B cell (primary cell): Measurements from ENCODE around the gene IRS2. TPM values are rescaled to one million over a fixed set of nuclear protein-coding genes. Genes with fewer than 3 reads are reported as not detected.
"Not testable (repeated sequence)": the region's sequence is repeated elsewhere in the genome, so short reads cannot be mapped to it uniquely, and the experiment has no call there.

ENCODE experiments used
- ATAC-seq: fragments of 200-7000 bp; cut with Tn5 transposase; one replicate; pipeline ENCODE4 v1.10.0; 2021; ENCODE audit warnings: low read depth, mild to moderate bottlenecking, moderate number of reproducible peaks, moderate library complexity
- CTCF ChIA-PET: fragments of 350-600 bp; sonication (Branson Sonifier 250); formaldehyde crosslinking; loops from one replicate; lab custom pipeline; 2021; ENCODE audit warnings: antibody characterized with exemption, inconsistent platforms; lab: Charles Lee
- POLR2A ChIA-PET: fragments of 350-600 bp; sonication (Branson Sonifier 250); formaldehyde crosslinking; loops from one replicate; lab custom pipeline; 2021; ENCODE audit warnings: antibody characterized with exemption; lab: Charles Lee
- DNase-seq: peaks from one replicate; pipeline ENCODE4 v3.0.0; 2013
- H2AFZ ChIP-seq: 2 replicates; pipeline ENCODE4 v1.6.1; 2012; ENCODE audit warnings: mild to moderate bottlenecking, low read depth, low read length; ENCODE audit not compliant: insufficient read depth, poor library complexity, severe bottlenecking
- H3K27ac ChIP-seq, 2 donors: 1 replicate in 1 of 2; 2 replicates in 1 of 2; pipeline ENCODE4 v1.5.1; 2012 to 2013; ENCODE audit warnings: low read length in 2 of 2, mild to moderate bottlenecking in 2 of 2, moderate library complexity in 1 of 2
- H3K27me3 ChIP-seq, 4 experiments: fragments of 200-600 bp in 1 of 4; sonication (generic) in 1 of 4; replicated peaks in 1 of 4; 1 replicate in 2 of 4; 2 replicates in 2 of 4; pipeline versions ENCODE4 v1.6.1 to v1.7.0; 2013 to 2016; ENCODE audit warnings: low read length in 3 of 4, mild to moderate bottlenecking in 2 of 4, mixed read lengths in 1 of 4, moderate library complexity in 1 of 4; ENCODE audit not compliant: insufficient read depth in 4 of 4, control insufficient read depth in 3 of 4; ENCODE audit errors: control extremely low read depth in 1 of 4
- H3K36me3 ChIP-seq, 2 experiments: replicated peaks in 1 of 2; 1 replicate in 1 of 2; 2 replicates in 1 of 2; pipeline versions ENCODE4 v1.6.1 to v1.7.1; 2013; ENCODE audit warnings: low read length in 1 of 2; ENCODE audit not compliant: insufficient read depth in 2 of 2, control insufficient read depth in 1 of 2; ENCODE audit errors: control extremely low read depth in 1 of 2, extremely low read depth in 1 of 2
- H3K4me1 ChIP-seq, 2 donors: fragments of 200-600 bp in 1 of 2; sonication (generic) in 1 of 2; 1 replicate in 1 of 2; 2 replicates in 1 of 2; pipeline versions ENCODE4 v1.5.1 to v1.6.1; 2013 to 2017; ENCODE audit warnings: low read length in 2 of 2; ENCODE audit not compliant: control insufficient read depth in 2 of 2, insufficient read depth in 2 of 2
- H3K4me2 ChIP-seq: replicated peaks from 2 replicates; pipeline ENCODE3; 2012; ENCODE audit warnings: mild to moderate bottlenecking, low read depth, low read length; ENCODE audit not compliant: poor library complexity, severe bottlenecking
- H3K4me3 ChIP-seq, 5 experiments: fragments of 200-600 bp in 1 of 5; sonication (generic) in 1 of 5; 1 replicate in 3 of 5; 2 replicates in 2 of 5; pipeline versions ENCODE4 v1.5.1 to v1.7.0; 2011 to 2016; ENCODE audit warnings: low read length in 4 of 5, mild to moderate bottlenecking in 4 of 5, low read depth in 2 of 5, control low read depth in 1 of 5, moderate library complexity in 1 of 5; ENCODE audit not compliant: insufficient read depth in 1 of 5; ENCODE audit errors: control extremely low read depth in 1 of 5, extremely low read depth in 1 of 5
- H3K79me2 ChIP-seq: fragments of 200-600 bp; sonication (generic); one replicate; pipeline ENCODE4 v1.6.0; 2016; ENCODE audit warnings: low read length; ENCODE audit not compliant: control insufficient read depth, insufficient read depth
- H3K9ac ChIP-seq: fragments of 200-600 bp; sonication (generic); 2 replicates; pipeline ENCODE4 v1.6.1; 2017; ENCODE audit warnings: mild to moderate bottlenecking, low read length, moderate library complexity
- H3K9me3 ChIP-seq, 3 donors: one replicate each; pipeline versions ENCODE4 v1.6.1 to v1.7.1; 2013; ENCODE audit warnings: low read length in 2 of 3; ENCODE audit not compliant: control insufficient read depth in 2 of 3, insufficient read depth in 1 of 3; ENCODE audit errors: control extremely low read depth in 1 of 3
- H4K20me1 ChIP-seq: 2 replicates; pipeline ENCODE4 v1.6.0; 2012; ENCODE audit warnings: mild to moderate bottlenecking, low read length; ENCODE audit not compliant: insufficient read depth, control insufficient read depth, poor library complexity, severe bottlenecking
- H3K27ac Mint-ChIP-seq: one replicate; pipeline ENCODE4 v1.8.0; 2021; ENCODE audit warnings: mixed read lengths
- H3K27me3 Mint-ChIP-seq: one replicate; pipeline ENCODE4 v1.8.0; 2021; ENCODE audit warnings: mixed read lengths
- H3K4me1 Mint-ChIP-seq: one replicate; pipeline ENCODE4 v1.8.0; 2021; ENCODE audit warnings: mixed read lengths
- H3K4me3 Mint-ChIP-seq: one replicate; pipeline ENCODE4 v1.8.0; 2021; ENCODE audit warnings: mixed read lengths
- H3K9me3 Mint-ChIP-seq: one replicate; pipeline ENCODE4 v1.8.0; 2022; ENCODE audit warnings: mixed read lengths; ENCODE audit not compliant: insufficient read depth
- EZH2 ChIP-seq: IDR thresholded peaks from 2 replicates; pipeline ENCODE4 v1.6.1; 2012; ENCODE audit warnings: borderline replicate concordance, low read depth, mild to moderate bottlenecking, moderate library complexity, low read length; ENCODE audit not compliant: insufficient read depth, poor library complexity, severe bottlenecking
- WGBS: methylation state at CpG from one replicate; pipeline ENCODE4 v1.1.5; 2013; ENCODE audit warnings: missing lambda C conversion rate; ENCODE audit not compliant: insufficient coverage; 5-methylcytosine and 5-hydroxymethylcytosine counted together
- intact Hi-C: fragments of 100-400 bp; cut with micrococcal nuclease; formaldehyde crosslinking; loops from one replicate; pipeline ENCODE4 v1.10.0; 2022
- polyA plus RNA-seq: library from polyadenylated mRNA; depleted of rRNA; stranded (reverse); fragments of >200 nt; gene quantifications from 2 replicates; pipeline ENCODE4 v1.2.3, GENCODE V29; 2012
- total RNA-seq, 2 donors: library from RNA; stranded (reverse); fragments of 120-200 nt in 1 of 2; gene quantifications; 1 replicate in 1 of 2; 2 replicates in 1 of 2; pipeline versions ENCODE4 v1.2.3 to v1.2.4, GENCODE V29; 2013 to 2022
- TF ChIP-seq, protein P1 (sequence below): fragments of 200-600 bp; IDR thresholded peaks from one replicate; pipeline ENCODE4 v1.8.0; 2022; ENCODE audit warnings: antibody characterized with exemption, mild to moderate bottlenecking

IRS2 gene
- total and polyA plus RNA-seq, 2 donors (not counting 1 experiment from before 2014, with no cell fraction given): 5.8 to 26.9 TPM

GRCh38 chr13:109833071-109833470 lies 46.7 kb upstream of the IRS2 start:
- no peaks in the 10 kb centered on the region for H3K9me3 Mint-ChIP-seq

GRCh38 chr13:109828591-109829316 lies 42.4 kb upstream of the IRS2 start:
- H3K27me3 ChIP-seq, POLR2A ChIA-PET, CTCF ChIA-PET, H3K9ac ChIP-seq, H3K4me1 ChIP-seq, H4K20me1 ChIP-seq, intact Hi-C loops, DNase-seq, H3K9me3 Mint-ChIP-seq, H3K27ac ChIP-seq, H3K9me3 ChIP-seq, H3K4me3 ChIP-seq, H3K36me3 ChIP-seq, H3K4me3 Mint-ChIP-seq, ATAC-seq, H3K79me2 ChIP-seq, H2AFZ ChIP-seq, H3K4me1 Mint-ChIP-seq, H3K4me2 ChIP-seq, H3K27ac Mint-ChIP-seq: not testable (repeated sequence)
- 94% methylated on average over 9 of the region's 11 CpGs for WGBS
- peaks cover 20% of the 10 kb centered on the region for H3K27me3 Mint-ChIP-seq

More at GRCh38 chr13:109833071-109833470, 46.7 kb upstream of the IRS2 start:
- H3K4me1 Mint-ChIP-seq: no peaks in the 10 kb centered on the region
- DNase-seq: no peak
- H3K4me3 ChIP-seq: no peak overlapping the region
- peaks cover 0 to 2% (median 0%) of the 10 kb centered on the region in 3 donors for H3K9me3 ChIP-seq
- no peaks in the 10 kb centered on the region for H3K79me2 ChIP-seq
- peaks cover 0 to 6% (median 0%) of the 10 kb centered on the region in 4 experiments for H3K27me3 ChIP-seq
- H3K27ac ChIP-seq: no peak overlapping the region
- no peak overlapping the region for H3K9ac ChIP-seq
- no peak overlapping the region for H2AFZ ChIP-seq
- ATAC-seq: no peak
- H3K27ac Mint-ChIP-seq: no peak overlapping the region
- H3K4me3 Mint-ChIP-seq: no peak overlapping the region
- H3K4me1 ChIP-seq: no peaks in the 10 kb centered on the region
- no peak overlapping the region for H3K4me2 ChIP-seq
- ChIA-PET CTCF (no interaction called here), POLR2A (no interaction called here)
- intact Hi-C loops: no loop called here
- no peak for TF ChIP-seq EZH2
- TF ChIP-seq, protein P1, sequence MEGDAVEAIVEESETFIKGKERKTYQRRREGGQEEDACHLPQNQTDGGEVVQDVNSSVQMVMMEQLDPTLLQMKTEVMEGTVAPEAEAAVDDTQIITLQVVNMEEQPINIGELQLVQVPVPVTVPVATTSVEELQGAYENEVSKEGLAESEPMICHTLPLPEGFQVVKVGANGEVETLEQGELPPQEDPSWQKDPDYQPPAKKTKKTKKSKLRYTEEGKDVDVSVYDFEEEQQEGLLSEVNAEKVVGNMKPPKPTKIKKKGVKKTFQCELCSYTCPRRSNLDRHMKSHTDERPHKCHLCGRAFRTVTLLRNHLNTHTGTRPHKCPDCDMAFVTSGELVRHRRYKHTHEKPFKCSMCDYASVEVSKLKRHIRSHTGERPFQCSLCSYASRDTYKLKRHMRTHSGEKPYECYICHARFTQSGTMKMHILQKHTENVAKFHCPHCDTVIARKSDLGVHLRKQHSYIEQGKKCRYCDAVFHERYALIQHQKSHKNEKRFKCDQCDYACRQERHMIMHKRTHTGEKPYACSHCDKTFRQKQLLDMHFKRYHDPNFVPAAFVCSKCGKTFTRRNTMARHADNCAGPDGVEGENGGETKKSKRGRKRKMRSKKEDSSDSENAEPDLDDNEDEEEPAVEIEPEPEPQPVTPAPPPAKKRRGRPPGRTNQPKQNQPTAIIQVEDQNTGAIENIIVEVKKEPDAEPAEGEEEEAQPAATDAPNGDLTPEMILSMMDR: no peak
- H4K20me1 ChIP-seq: no peaks in the 10 kb centered on the region
- WGBS: 94% methylated on average over 3 of the region's 5 CpGs
- peaks cover 25% of the 10 kb centered on the region for H3K27me3 Mint-ChIP-seq
- no peaks in the 10 kb centered on the region for H3K36me3 ChIP-seq

DNA sequence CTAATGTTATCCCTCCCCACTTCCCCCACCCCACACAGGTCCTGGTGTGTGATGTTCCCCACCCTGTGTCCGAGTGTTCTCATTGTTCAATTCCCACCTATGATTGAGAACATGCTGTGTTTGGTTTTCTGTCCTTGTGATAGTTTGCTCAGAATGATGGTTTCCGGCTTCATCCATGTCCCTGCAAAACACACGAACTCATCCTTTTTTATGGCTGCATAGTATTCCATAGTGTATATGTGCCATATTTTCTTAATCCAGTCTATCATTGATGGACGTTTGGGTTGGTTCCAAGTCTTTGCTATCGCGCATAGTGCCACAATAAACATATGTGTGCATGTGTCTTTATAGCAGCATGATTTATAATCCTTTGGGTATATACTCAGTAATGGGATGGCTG lies 36.8 kb upstream of the IRS2 start:
- CTCF ChIA-PET, H3K4me3 ChIP-seq, H3K27ac Mint-ChIP-seq, H3K4me2 ChIP-seq, H3K9me3 ChIP-seq, H2AFZ ChIP-seq, H3K4me1 ChIP-seq, H3K79me2 ChIP-seq, H4K20me1 ChIP-seq, H3K27me3 ChIP-seq, H3K27ac ChIP-seq, intact Hi-C loops, H3K36me3 ChIP-seq, H3K4me1 Mint-ChIP-seq, H3K4me3 Mint-ChIP-seq, DNase-seq, H3K9me3 Mint-ChIP-seq, ATAC-seq, POLR2A ChIA-PET, H3K9ac ChIP-seq: not testable (repeated sequence)
- no CpG with 5 or more reads among the region's 6 CpGs for WGBS
- H3K27me3 Mint-ChIP-seq: peaks cover 12% of the 10 kb centered on the region
